Cortex of kidney (tissue), 1 donor: ENCODE results near the gene PIGM.

ENCODE experiments used
- DNase-seq: peaks from one replicate; lab custom pipeline; 2025; lab: John Stamatoyannopoulos, UW

Gene PIGM

DNA sequence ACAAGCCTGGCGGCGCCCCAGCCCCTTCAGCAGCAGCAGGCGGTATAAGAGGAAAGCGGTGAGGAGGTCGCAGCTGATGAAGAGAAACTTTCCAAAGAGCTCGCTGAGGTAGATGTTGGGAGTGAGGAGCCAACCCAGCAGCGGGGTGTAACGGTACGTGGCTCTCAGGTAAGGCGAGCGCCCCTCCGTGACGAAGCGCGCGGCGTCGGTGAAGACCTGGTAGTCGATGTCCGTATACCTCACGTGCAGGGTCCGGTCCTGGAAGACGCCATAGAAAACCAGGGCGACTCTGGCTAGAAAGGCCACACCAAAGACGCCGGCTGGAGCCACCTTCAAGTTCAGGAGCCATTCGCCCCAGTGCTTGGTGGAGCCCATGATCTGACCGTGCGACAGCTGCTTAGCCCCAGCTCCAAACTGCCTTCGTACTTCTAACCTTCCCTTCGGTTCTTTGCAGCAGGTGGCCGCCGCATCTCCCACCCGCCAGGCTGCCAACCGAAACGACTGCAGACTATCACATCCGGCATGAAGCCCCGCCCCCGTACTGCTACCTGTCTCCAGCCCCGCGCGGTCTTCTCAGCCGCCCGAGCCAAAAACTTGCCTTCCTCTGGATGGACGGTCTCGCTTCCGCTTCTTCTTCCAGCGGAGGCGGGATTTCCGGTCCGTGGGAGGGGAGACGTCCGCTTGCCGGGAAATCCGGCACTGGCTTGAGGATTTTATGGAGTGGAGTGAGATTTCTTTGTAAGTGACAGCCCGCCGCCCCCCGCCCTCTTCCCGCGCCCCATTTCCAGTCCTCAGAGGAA lies at the start of gene PIGM:
TSS of gene PIGM (minus strand) at position 626 of the 800 bp plus-strand sequence. CDS start at position 375, 251 bp downstream.
- DNase-seq: peak; percentile 27

DNA sequence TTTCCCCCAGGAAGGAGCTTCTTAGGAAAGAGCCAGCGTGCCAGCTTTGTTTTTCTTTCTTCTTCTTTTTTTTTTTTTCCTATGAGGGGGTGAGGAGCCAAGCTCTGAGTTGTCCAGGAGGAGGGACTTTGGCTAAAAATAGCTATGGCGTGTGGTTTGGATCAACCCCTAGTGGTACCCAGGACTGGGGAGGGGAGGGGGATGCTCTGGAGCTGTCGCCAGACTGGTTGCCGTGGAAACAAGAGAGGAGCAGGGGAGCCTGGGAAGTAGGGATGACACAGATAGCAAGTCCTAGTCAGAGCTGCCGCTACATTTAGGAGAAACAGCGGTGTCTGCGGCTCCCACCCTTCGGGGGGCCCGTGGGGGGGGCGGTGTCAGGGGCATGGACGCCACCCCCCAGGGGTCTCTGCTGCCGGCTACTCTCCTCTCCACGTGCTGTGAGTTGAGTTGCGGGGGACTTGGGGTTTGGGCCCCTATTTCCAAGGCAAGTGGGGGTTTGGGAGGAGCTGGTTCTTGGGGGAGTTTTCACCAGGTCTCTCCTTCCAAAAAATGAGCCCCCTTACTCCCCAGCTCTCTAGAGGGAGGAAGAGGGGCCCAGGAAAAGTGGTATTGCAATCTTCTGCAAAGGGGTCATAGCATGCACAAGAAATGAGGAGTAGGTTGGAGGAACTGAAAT lies 49.6 kb upstream of the PIGM start, which contains the start of gene KCNJ9:
TSS of gene KCNJ9 (plus strand) at position 278 of the 676 bp plus-strand sequence. CDS start 2,493 bp downstream, outside the sequence.
- DNase-seq: no peak

GRCh38 chr1:160080381-160081100 lies 48.8 kb upstream of the PIGM start:
- no peak for DNase-seq

- no peak for DNase-seq
These were observed 47.7 kb upstream of the PIGM start for GRCh38 chr1:160079448-160079847.

- DNase-seq: no peak
These were observed 46.9 kb upstream of the PIGM start for GRCh38 chr1:160078512-160079195.

GRCh38 chr1:160077486-160077885 lies 45.7 kb upstream of the PIGM start:
- DNase-seq: no peak

DNA sequence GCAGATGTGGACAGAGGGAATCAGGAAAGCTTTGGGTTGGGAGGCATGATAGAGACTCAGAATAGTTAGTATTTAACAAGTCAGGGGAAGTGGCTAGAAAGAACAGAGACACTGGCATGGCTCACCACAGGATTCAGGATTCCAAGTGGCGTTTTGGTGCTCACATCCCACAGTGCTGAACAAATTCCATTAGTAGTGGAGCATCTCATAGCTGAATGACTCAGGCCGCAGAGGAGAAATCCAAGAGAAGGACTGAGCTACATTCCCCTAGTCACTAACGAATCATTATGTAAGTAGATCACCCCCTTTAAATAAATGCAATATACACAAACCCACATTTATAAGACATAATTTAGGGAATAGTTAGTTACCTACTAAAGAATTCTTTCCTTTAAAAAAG lies 44.5 kb upstream of the PIGM start:
- no peak for DNase-seq

- no peak for DNase-seq
These were observed 44.0 kb upstream of the PIGM start for GRCh38 chr1:160075836-160076235.

- DNase-seq: no peak
These were observed 43.1 kb upstream of the PIGM start for GRCh38 chr1:160074865-160075264.

DNA sequence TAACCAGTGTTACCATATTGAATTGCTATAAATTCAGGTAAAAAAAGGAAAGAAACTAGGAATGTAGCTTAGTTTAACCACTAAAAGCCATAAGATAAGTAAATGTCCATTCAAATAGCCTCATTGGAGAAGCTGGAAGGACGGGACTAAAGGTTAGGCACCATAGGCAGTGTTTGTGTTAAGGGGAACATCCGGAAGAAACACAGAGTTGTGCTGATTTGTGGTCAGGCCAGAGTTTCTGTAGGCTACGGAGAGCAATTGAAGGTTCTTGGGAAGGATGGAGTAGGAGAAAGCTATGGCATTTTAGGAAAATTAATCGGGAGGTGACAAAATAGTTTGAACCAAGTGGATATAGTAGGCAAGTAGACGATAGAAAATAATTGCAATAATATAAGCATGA lies 39.5 kb upstream of the PIGM start:
- no peak for DNase-seq

DNA sequence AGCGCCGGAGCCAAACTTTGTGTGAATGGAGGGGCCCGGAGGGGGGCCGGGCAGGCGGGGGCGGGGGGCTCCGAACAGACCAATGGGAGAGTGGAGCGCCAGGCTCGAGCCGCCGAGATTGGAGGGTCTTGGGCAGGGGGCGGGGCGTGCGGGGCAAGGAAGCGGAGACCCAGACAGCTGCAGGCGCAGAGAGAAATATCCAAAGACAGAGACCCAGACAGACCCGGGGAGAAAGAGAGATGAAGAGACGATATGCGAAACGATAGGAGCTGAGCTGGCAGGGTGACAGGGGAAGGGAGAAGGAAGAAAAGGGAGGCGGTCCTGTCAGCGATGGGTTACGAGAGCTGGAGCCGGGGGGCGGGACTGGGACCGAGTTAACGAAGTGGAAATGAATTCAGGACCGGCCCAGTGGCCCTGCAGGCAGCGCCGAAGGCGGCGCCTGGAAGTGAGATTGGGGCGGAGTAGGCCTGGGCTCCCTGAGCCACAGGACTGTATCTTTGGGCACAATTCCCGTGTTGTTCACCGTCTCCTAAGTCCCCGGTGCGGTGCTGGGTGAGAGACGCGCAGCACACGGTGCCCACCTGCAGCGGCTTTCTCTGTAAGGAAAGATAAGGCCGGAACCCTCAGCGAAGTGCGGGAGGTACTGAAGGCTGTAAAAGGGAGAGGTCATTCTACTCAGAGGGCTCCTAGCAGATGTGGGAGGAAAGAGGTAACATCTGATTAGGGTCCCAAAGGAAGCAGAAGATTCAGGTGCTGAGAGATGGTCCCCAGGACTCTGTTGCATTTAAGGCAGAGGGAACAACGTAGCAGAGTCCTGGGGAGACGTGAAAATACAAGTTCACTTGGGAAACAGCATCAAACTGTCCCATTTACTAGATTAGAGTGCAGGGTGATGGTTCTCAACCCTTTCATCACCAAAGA lies 38.7 kb upstream of the PIGM start:
- DNase-seq: no peak

DNA sequence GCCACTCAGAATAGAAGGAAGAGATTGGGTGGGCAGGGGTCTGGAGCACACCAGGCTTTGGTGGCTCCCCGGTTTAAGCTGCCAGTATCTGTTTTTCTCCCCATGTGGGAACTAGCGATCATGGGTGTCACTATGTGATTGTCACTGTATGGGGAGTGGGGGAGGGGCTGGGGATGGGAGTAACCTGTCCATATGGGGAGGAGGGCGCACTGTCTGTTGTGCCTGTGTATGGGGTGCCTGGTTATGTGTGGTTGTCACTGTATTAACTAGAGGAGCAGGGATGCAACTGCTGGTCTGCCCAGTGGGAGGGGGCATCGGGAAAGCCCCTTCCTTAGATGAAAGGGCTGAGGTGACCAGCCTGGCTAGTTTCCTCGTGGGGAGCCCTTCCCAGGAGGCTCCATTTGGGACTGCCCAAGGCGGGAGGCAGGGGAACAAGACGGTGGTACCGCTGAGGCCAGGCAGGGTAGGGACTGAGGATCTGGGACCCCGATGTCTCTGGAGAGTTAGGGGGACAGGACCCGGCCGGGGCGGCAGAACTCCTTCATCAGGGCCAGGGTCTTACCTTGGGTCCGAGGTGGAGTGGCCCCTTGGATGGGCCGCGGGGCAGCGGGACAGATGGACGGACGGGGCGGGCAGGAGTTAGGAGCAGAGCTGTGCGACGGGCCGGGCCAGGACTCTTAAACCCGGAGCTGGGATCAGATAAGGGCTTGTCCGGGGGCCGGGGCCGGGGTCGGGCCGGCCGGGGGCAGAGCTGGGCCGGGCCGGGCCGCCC lies 37.9 kb upstream of the PIGM start, which contains the start of gene KCNJ10:
TSS of gene KCNJ10 (minus strand) at position 701 of the 772 bp plus-strand sequence. CDS start 27,628 bp downstream, outside the sequence.
- no peak for DNase-seq

DNA sequence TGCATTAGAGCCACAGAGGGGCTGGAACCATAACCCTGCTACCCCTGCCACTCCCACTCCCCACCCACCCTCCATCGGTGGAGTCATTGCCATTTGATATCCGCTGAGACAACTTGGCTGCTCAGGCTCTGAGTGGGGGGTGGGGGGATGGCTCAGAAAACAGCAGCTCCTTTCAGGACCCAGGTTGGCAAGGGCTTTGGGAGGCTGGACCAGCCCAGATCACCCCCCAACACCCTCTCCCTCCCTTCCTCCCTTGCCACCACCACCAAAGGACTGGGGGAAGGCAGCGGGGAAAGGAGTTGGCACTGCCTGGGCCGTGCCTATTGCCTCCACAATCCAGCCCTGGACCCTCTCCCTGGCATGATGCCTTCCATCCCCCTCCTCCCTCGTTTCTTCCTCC lies 36.4 kb upstream of the PIGM start:
- DNase-seq: no peak

GRCh38 chr1:160066829-160067745 lies 35.3 kb upstream of the PIGM start:
- DNase-seq: no peak

DNA sequence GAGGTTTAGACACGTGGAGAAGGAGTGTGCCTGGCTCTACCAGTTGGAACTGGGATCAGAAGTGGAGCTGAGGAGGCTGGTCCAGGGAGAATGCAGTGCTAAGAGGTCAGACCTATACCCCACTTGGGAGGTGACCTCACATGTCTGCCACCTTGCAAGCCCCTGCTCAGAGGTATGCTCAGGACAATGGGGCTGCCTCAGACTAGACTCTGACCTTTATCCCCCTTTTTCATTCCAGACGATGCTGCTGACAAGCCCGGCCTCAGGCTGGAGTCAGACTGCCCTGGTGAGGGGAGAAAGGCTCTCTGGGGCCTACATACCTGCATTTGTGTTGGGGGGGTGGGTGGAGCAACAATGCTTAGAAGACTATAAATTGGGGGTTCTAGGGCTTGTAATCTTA lies 33.0 kb upstream of the PIGM start:
- DNase-seq: no peak

DNA sequence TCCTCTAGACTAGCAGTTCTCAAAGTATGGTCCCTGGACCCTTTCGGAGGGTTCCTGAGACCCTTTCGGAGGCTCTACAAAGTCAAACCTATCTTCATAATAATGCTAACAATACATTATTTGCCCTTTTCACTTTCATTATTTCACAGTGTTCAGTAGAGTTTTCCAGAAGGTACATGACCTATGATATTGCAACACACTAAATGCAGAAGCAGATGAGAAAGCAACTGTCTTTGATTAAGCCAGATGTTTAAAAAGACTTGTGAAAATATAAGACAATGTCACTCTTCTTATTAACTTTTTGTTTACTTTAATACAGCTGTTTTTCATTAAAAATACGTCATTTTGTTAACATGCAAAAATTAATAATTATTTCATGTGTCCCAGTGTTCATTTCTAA lies 32.4 kb upstream of the PIGM start:
- no peak for DNase-seq

DNA sequence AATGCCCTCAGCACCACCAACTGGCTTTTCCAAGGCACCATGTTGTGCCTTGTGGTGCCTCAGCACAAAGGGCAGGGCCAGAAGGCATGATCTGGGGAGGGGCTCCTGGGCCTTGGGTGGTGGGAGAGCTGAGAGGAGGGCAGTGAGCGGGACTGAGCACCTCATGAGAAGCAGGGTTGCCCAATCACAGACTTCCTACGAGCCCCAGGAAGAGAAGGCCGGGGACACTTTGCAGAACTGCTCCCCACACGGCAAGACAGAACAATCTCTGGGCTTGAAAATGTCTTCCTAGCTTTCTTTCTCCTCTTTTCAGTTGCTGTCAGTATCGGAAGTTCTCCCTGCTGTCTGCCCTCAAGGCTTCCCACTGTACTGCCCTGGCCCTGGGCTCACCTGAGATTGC lies 31.4 kb upstream of the PIGM start:
- no peak for DNase-seq

DNA sequence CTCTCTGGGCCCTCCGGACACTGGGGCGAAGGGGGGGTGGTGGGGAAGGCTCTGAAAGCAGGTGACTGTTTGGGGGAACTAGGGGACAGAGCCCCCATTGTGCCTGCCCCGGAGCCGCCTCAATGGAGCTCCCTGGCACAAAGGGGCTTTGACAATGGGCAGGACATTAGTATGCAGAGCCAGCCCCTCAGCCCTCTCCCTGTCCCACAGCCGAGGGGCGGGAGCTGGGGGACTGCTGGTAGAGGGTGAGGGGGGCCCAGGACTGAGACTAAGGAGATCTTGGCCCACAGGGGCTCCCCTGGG lies 30.4 kb upstream of the PIGM start:
- DNase-seq: no peak
